G401 (cell line): ENCODE results near the gene SOHLH1. TPM values are rescaled to one million over a fixed set of nuclear protein-coding genes. Genes with fewer than 3 reads are reported as not detected.

Experiments used
- DNase-seq: peaks from one replicate; pipeline ENCODE4 v3.0.0-alpha.2; 2015; ENCODE audit warnings: low spot score
- in situ Hi-C: cut with HindIII; loops from 2 replicates; pipeline ENCODE4 v1.10.0; 2016; ENCODE audit warnings: low sequenced_read_pairs, mixed read lengths
- total RNA-seq: library from RNA; depleted of rRNA; stranded (reverse); fragments of >200 nt; shearing (Covaris generic); gene quantifications from 2 replicates; pipeline ENCODE4 v1.2.3, GENCODE V29; 2014

Gene SOHLH1
- total RNA-seq, 1 experiment from 2014 or later = not detected

DNA sequence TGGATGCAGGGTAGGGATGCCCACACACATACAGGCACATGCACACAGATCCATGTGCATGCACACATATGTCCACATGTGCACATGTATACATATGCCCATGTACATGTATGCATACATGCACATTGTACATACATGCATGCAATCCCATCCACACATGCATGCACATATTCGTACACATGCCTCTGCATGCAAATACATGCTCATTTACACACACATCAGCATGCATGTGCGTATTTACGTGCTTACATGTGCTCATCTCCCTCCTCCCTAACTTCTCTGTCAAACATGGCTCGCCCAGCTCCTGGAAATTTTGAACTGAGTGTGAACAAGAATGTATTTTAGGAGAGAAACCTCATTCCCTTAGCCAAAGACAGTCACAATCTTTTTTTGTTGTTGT is 8.9 kb upstream of the SOHLH1 start:
- in situ Hi-C loops = no loop called here
- DNase-seq = no peak

DNA sequence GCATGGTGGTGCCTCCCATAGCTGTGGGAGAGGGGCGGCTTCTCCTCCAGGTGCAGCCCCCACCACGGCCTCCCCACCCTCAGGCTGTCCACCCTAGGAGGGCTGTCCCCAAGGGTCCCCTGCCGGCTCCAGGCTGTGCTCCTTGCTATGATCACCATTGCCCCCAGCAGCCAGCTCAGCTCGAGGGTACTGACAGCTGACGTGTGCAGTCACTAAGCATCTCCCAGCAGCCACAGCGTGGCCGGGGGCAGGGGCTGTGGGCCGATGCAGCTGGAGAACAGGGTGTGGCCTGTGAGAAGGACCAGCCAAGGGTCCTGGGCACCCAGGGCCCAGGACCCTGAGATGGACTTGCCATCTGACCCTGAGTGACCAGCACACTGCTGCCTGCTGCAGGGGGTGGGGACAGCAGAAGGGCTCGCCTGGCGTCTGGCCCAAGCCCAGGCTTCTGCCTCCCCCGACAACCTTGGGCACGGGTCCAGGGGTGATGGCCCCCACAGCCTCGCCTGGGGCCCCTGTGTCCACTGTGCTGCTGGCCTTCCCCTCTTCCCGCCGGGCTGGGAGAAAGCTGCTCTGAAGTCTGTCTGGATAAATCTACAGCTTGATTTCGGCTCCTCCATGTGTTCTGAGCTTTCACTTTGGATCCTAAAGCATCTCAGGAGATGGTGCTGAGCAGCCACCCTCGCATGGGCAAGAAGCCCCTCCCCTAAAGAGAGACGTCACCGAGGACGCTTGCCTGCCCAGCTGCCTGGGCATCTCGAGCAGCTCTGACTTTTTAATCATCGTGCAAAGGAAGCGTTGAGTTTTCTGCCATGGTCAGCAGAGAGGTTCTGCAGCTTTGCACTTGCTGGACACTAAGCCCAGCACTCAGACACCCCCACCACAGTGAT is 8.2 kb upstream of the SOHLH1 start:
- in situ Hi-C loops = no loop called here
- no peak for DNase-seq

DNA sequence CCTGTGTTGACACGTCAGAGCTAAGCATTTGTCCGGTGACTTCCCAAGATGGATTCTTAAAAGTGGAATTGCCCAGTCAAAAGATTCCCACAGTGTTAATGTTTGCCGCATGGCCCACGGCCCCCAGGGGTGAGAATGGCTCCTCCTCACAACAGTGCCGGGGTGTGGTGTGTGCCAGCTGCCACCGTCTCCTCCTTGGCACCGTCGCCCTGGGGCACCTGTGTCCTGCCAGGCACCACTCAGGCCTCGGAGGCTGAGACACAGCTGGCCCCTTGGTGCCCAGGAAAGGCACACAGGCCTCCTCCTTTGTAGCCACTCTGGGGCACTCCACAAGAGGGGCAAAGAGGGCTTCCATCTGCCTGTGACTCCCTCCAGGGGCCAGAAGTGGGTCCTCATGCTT is 7.0 kb upstream of the SOHLH1 start:
- in situ Hi-C loops = no loop called here

DNA sequence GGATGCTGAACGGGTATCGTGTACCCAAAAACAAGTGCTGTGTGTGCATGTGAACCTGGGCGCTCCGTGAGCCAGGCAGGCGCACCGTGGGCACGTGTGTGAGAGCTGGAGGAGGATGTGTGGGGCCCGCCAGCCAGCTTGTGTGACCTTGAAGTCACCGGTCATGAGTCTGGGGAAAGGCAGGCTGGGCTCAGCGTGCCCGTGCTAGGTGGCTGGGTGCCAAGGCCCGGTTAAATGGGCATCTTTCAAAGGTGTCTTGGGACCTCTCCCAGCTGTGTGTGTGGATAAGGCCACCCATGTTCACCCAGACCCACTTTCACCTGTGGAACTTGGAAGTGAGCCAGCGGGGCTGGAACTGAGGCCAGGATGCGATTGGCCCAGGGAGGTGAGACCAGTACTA is 6.1 kb upstream of the SOHLH1 start:
- in situ Hi-C loops = no loop called here
- DNase-seq = no peak

More for the DNA sequence above, 7.0 kb upstream of the SOHLH1 start:
- no peak for DNase-seq

DNA sequence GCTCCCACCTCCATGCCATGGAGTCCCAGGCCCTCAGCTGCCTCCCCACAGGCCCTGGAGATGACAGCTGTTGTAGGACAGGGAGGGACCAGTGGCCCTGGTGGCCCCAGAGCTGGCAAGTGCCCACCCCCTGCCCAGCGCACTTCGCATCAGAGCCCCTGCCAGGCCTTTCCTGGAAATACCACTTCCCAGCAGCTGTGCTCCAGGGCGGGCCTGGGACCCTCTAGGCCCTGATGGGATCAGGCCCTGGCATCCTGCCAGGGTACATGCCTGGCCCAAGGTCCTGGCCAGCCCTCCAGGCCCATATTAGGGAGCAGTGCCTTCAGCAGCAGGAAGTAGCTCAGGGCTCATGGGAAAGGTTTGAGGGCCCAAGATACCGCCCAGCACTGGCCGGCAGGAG is 5.2 kb upstream of the SOHLH1 start:
- in situ Hi-C loops = no loop called here
- DNase-seq = no peak

DNA sequence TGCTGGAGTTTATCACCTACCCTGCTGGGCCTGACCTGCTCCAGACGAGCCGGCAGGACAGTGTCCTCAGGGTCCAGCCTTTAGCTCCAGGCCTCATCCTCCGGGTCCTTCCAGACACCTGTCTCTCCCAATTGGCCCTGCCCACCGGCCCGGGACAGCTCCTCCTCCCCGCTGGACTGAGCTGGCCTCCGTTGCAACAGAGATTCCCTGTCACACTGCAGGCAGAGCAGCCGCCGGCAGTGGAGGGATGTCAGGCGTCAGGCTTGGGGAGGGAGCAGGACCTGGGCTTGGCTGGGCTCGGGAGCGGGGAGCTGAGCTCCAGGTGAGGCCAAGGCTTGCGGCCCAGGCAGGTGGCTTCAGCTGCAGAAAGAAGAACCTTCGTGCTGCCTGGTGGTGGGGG is 4.4 kb upstream of the SOHLH1 start:
- no peak for DNase-seq
- in situ Hi-C loops = no loop called here

DNA sequence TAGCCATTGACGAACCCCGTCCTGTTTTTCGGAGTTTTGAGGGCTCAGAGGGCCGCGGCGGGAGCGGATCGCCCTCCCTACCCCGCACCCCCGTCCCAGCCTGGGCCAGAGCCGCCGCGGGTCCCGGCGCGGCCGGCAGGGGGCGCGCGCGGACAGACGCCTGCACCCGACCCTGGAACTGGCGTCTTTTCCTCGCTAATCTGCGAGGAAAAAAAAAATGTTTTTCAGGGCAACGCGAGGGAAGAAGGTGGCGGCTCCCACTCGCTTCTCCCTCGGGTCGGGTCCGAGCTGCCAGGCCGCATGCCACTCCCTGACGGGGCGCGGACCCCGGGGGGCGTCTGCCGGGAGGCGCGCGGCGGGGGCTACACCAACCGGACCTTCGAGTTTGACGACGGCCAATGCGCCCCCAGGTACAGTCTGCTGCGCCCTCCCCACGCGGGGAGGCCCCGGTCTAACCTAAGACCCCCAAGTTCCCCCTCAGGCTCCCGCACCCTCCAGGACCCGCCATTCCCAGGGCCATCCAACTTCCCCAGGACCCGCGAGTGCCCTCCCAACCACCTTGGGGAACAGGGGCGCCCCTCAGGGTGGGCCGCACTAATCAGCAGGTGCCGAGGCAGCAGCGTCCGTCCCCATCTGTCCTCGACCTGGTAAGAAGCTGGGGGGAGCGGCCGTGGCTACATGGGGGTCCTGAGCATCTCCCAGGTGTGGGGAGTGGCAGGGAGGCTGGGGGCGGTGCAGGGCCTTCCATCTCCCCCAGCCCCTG is 2.9 kb upstream of the SOHLH1 start, which contains the start of gene KCNT1:
TSS of gene KCNT1 (plus strand) at position 227 of the 763 bp plus-strand sequence. CDS start at position 301, 74 bp downstream.
- peak; percentile 49 for DNase-seq
- in situ Hi-C loops = no loop called here

DNA sequence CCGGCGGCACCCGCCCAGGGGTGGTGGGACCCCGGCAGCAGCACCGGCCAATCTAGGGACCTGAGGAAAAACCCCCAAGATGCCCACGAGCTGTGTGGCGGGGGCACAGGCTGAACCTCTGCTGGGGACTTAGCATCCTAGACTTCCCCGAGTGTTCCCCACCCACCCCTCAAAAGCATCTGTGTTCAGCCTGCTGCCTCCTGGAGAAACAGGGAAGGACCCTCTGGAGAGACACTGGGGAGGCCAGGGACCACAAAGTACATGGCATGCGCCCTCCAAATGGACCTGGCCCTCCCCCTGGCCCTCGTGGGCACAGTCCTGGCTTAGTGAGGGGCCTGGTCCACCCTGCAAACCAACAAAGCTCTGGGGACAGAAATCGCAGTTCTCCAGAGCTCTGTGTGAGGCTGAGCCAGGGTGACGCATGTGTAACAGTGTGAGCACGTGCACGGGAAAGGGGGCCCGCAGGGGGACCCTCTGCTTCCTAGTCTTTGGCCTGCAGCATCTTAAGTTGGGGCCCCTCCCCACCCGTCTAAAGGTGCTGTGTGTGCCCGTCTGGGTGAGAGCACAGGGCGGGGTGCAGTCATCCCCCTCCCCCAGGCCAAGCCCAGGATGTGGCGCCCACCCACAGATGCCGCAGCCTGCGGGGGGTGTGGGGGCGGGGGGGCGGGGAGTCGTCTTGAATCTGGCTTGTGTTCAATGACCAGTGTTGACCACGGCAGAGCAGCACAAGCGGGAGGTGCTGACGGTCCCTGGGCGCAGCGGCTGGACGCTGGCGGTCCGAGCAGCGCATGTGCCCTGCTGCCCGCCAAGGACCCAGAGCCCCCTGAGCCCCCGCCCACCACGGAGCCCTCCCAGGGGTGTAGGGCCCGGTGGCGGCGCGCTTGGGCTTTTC is 2.0 kb upstream of the SOHLH1 start:
- in situ Hi-C loops = no loop called here

DNA sequence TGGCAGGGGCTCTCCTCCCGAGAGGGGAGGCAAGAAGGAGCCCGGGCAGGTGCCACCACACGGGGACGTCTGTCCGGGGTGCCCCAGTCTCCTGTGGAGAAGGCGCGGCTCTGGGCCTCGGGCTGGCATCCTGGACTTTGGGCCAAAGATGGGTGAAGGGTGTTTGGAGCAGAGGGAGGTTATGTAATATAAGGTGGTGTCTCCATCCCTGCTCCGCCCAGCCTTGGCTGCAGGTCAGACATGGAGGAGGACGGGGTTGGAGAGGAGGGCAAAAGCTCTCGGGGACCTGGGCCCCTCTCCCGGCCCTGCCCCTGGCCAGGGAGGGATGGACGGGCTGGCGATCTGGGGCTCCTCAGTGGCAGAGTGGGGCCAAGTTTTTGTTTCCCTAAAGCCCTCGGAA is 1.2 kb upstream of the SOHLH1 start:
- in situ Hi-C loops = no loop called here

More for the DNA sequence above, 2.0 kb upstream of the SOHLH1 start:
- no peak for DNase-seq

DNA sequence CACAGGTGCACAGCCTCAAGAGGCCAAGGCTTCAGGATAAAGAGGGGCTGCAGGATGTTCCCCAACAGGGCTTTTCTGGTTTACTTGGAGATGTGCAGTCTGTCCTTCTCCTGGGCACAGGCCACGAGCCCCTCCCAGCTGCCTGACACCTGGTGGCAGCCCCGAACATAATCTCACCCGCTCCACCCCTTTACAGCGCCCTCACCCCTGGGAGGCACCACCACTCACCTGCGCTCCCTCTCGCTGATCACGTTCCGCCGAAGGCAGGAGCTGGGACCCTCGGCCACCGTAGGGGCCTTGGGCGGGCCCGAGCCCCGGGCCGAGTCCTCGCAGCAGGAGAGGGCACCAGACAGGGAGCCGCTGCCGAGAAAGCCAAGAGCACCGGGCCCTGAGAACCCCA is 514 bp downstream of the SOHLH1 start:
- no peak for DNase-seq
- in situ Hi-C loops = no loop called here

More for the DNA sequence above, 1.2 kb upstream of the SOHLH1 start:
- no peak for DNase-seq

DNA sequence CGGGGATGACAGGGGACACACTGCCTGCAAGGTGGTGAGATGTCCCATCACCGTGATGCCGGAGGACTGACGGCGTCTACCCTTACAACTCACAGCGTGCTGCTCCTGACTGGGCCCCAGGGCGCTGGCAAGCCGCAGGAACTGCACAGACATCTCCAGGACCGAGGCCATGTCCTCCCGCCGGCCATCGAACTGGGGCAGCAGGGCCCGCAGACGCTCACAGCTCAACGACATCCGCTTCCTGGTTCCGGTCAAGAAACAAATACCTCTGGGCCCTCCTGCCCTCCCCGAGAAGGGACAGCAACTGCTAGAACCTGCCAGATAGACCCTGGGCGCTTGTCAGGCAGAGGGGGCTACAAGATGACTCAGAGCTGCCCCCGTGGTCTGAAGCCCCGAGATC is 1.0 kb downstream of the SOHLH1 start:
- in situ Hi-C loops = no loop called here
- no peak for DNase-seq

DNA sequence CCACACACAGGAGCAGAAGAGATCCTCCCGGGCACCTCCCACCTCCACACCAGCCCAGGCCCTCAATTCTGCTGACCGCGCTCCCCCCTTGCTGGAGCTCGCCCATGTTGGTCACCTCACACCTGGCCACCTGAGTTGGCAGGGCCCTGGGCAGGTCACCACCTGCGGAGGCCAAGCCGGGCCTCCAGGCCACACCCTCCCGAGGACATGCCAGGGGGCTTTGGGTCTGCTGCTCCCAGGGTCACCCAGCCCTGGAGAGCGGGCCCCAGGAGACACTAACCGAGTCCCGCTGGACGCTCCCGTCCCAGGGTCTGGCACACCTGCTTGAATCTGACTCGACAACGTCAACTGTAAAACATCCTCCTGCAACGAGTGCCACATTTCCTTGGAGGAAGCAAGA is 2.1 kb downstream of the SOHLH1 start:
- in situ Hi-C loops = no loop called here
- no peak for DNase-seq

DNA sequence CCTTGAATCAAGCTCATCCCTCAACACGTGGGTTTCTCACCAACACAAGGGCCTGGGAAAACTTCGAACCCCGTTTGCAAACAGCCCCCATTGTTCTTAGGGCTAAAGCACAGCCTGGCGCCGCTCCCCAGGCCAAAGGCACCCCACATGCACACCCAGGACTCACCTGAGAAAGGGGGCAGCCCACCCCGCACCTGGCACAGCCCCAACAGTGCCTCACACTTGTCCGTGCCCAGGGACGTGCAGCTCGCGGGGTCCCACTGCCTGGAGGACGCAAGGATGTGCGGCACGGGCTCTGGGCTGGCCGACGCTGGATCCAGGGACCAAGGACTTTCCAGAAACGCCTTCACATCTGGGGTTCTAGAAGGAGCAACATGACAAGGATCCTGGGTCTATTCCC is 2.8 kb downstream of the SOHLH1 start:
- no peak for DNase-seq
- in situ Hi-C loops = no loop called here

DNA sequence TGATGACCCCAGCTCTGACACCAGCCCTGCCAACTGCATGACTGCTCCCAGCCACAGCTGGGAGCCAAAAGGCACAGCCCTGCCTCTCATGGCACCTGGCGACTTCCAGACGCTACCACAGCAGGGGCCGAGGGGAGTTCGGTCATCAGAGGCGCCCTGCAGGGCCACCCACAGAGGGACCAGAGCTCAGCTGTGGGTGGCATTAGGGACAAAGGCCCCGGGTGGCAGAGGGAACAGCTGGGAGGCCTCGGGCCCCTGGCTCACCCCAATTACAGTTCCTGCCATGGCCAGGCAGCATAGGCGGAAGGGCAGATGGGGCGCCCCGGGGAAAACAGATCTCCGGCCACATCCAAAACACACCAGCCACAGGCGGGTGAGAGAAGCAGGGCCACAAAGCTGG is 3.6 kb downstream of the SOHLH1 start:
- DNase-seq = no peak
- in situ Hi-C loops = no loop called here

DNA sequence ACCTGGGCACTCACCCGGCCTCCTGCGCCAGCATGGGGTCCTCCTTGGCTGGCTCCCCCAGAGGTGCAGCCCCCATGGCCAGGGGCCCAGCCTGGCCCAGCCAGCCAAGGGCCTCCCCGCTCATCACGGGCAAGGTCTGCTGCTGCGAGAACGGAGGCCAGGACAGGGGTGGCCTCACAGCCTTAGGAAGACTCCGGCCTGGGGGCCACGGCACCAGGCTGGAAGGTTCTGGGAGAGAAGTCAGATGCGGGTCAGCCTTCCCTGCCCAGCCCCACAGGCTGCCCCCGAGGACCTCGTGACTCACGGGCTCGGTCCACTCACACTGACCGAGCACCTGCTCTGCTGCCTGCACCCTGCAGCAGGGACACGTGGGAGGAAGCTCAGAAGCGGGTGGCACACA is 4.2 kb downstream of the SOHLH1 start:
- DNase-seq = no peak
- in situ Hi-C loops = no loop called here

DNA sequence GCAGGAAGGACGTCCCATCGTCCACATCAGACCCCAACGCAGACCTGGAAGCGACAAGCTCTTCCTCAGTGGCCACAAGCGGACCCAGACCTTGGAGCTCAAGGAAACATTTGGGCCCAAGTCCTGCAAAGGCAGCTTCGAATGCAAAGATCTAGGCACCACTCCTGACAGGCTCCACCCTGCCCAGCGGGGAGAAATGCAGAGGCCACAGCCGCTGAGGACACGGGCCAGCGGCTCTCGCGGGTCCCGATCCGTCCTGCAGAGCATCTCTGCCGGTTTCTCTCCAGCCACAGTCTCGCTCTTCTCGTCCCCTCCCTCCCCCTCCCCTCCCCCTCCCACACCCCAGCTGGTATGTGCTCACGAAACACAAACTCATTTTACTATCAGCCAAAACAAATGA is 4.9 kb downstream of the SOHLH1 start:
- in situ Hi-C loops = no loop called here
- no peak for DNase-seq

DNA sequence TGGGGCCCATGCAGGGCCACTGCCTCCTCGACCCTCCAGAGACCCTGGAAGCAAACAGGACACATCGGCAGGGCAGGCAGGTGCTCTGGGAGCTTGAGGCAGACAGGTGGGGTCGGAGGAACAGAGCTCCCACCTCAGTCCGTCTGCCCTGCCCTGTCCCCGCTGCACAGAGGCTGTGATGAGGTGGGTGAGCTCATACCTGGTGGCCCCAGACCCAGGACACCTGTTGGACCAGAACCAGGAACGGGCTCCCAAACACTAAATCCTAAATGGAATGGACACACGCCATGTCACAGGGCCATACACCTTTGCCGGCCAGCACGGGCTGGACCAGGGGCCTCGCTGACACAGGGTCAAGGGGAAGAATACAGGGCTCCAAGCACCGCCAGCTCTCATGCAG is 5.5 kb downstream of the SOHLH1 start:
- DNase-seq = no peak
- in situ Hi-C loops = no loop called here

DNA sequence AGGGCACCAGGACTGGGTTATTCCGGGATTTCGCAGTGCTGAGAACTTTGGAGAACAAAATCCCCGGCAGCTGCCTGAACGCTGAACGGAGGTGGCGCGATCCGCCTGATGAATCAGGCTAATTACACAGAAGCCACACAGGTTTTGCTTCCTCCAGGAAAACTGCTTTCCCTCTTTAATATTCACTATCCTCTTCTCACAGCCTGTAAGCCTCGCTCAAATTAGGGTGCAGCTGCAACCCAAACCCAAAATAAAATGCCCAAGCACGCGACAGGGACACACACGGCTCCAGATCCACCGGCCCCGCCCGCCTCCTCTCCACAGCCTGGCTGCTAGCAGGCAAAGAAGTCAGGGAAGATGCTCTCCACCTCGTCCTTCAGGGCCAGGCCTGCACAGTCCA is 6.0 kb downstream of the SOHLH1 start:
- no peak for DNase-seq
- in situ Hi-C loops = no loop called here

DNA sequence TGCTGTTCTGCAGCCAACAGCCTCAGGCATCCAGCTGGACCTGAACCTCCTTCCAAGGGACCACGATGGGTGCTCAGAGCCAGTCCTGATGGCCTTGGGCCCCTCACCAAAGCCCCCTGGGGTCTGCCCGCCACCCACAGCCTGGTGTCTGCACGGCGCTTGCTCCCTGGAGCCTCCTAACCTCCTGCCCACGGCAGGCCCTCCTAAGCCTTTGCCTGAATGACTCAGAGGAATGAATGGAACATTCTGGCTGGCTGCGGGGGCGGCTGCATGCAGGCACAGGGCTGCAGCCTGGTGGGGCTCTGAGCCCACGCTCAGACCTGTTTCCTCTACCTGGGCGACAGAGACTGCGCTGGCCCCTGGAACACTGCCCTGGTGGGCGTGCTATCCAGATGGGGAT is 6.9 kb downstream of the SOHLH1 start:
- DNase-seq = no peak

More for the DNA sequence above, 6.9 kb downstream of the SOHLH1 start:
- in situ Hi-C loops = no loop called here
